Renal cortex interstitium (tissue), 11 donors: ENCODE measurements around the gene RNPEPL1. TPM values are rescaled to one million over a fixed set of nuclear protein-coding genes. Genes with fewer than 3 reads are reported as not detected.

Experiments
- DNase-seq, 11 donors: peaks; one replicate each; pipeline ENCODE4 v3.0.0-alpha.2; 2013; ENCODE audit warnings: low read depth in 9 of 11, low spot score in 4 of 11; ENCODE audit errors: extremely low read depth in 1 of 11
- polyA plus RNA-seq, 3 donors: library from polyadenylated mRNA; unstranded; fragments of 120-200 nt; gene quantifications; one replicate each; pipeline ENCODE4 v1.2.1, GENCODE V29; 2013; ENCODE audit not compliant: insufficient read length in 3 of 3

Gene RNPEPL1
- polyA plus RNA-seq, 3 donors = 24.1 to 34.2 (median 31.1) TPM

GRCh38 chr2:240628507-240628807 lies 60.2 kb downstream of the RNPEPL1 start:
- no peak for DNase-seq

GRCh38 chr2:240628808-240629618 lies 60.7 kb downstream of the RNPEPL1 start:
- no peak for DNase-seq

DNA sequence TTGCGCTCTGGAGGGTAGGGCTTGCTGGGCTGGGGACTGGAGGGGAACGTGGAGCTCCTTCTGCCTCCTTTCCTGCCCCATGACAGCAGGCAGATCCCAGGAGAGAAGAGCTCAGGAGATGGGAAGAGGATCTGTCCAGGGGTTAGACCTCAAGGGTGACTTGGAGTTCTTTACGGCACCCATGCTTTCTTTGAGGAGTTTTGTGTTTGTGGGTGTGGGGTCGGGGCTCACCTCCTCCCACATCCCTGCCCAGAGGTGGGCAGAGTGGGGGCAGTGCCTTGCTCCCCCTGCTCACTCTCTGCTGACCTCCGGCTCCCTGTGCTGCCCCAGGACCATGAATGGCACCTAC lies 61.3 kb downstream of the RNPEPL1 start:
- no peak for DNase-seq

DNA sequence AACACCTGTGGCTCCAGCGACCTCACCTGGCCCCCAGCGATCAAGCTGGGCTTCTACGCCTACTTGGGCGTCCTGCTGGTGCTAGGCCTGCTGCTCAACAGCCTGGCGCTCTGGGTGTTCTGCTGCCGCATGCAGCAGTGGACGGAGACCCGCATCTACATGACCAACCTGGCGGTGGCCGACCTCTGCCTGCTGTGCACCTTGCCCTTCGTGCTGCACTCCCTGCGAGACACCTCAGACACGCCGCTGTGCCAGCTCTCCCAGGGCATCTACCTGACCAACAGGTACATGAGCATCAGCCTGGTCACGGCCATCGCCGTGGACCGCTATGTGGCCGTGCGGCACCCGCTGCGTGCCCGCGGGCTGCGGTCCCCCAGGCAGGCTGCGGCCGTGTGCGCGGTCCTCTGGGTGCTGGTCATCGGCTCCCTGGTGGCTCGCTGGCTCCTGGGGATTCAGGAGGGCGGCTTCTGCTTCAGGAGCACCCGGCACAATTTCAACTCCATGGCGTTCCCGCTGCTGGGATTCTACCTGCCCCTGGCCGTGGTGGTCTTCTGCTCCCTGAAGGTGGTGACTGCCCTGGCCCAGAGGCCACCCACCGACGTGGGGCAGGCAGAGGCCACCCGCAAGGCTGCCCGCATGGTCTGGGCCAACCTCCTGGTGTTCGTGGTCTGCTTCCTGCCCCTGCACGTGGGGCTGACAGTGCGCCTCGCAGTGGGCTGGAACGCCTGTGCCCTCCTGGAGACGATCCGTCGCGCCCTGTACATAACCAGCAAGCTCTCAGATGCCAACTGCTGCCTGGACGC lies 61.9 kb downstream of the RNPEPL1 start:
- no peak for DNase-seq

Other genes starting within 250 kb of the RNPEPL1 start
- gene GPC1, start 132.8 kb upstream of the RNPEPL1 start, polyA plus RNA-seq = 10 to 100 TPM; 26.8 to 45.1 (median 44.6) TPM
- gene ANKMY1, start 10.5 kb upstream of the RNPEPL1 start, polyA plus RNA-seq = 10 to 100 TPM; 10.5 to 14.9 (median 11.4) TPM
- 1 to 10 TPM; 6.0 to 7.1 (median 6.9) TPM for gene DUSP28, start 8.1 kb upstream of the RNPEPL1 start, polyA plus RNA-seq
- 10 to 100 TPM; 20.2 to 37.9 (median 32.1) TPM for gene CAPN10, start 18.2 kb downstream of the RNPEPL1 start, polyA plus RNA-seq
- 1 to 10 TPM; 1.7 to 3.2 (median 1.9) TPM for gene GPR35, start 57.0 kb downstream of the RNPEPL1 start, polyA plus RNA-seq
- gene AQP12B, start 114.4 kb downstream of the RNPEPL1 start, polyA plus RNA-seq = under 1 TPM; 0.48 to 0.51 (median 0.49) TPM
- under 1 TPM in 2 of 3 donors, not detected in 1; 0.38 to 0.55 TPM for gene AQP12A, start 123.4 kb downstream of the RNPEPL1 start, polyA plus RNA-seq